Measurements from ENCODE around the gene MLLT10. TPM values are rescaled to one million over a fixed set of nuclear protein-coding genes. Genes with fewer than 3 reads are reported as not detected.

MLLT10 gene
- total RNA-seq, 6 donors from 2014 or later: 40.1 to 63.9 (median 53.9) TPM

GRCh38 chr10:21696302-21696701, 162.3 kb downstream of the MLLT10 start:
- peaks cover 6 to 22% (median 14%) of the 10 kb centered on the region in 4 donors for H3K9me3 ChIP-seq
- no peak overlapping the region for H3K27ac ChIP-seq
- peaks cover 0 to 4% (median 0%) of the 10 kb centered on the region in 4 donors for H3K36me3 ChIP-seq
- no peaks in the 10 kb centered on the region for H3K4me1 ChIP-seq
- ATAC-seq (ENCODE audit: low FRiP score in 2 of 2): no peak
- TF ChIP-seq EP300 (IDR thresholded peaks at IDR 0.05) (no peak), CTCF (IDR thresholded peaks at IDR 0.05) (no peak), POLR2AphosphoS5 (IDR thresholded peaks at IDR 0.05) (no peak), POLR2A (IDR thresholded peaks at IDR 0.05) (no peak)
- H3K27me3 ChIP-seq: no peaks in the 10 kb centered on the region
- H3K4me3 ChIP-seq: no peak overlapping the region
- no peak for DNase-seq

GRCh38 chr10:21699575-21699974, 165.5 kb downstream of the MLLT10 start:
- WGBS, 2 donors: 99% methylated on average over 3 of the region's 3 CpGs
- DNase-seq (no peak), ATAC-seq (ENCODE audit: low FRiP score in 2 of 2) (no peak)
- no peak overlapping the region for H3K4me3 ChIP-seq
- H3K4me1 ChIP-seq: no peaks in the 10 kb centered on the region
- H3K27ac ChIP-seq: no peak overlapping the region
- peaks cover 6 to 22% (median 14%) of the 10 kb centered on the region in 4 donors for H3K9me3 ChIP-seq
- TF ChIP-seq POLR2AphosphoS5 (IDR thresholded peaks at IDR 0.05) (no peak), EP300 (IDR thresholded peaks at IDR 0.05) (no peak), POLR2A (IDR thresholded peaks at IDR 0.05) (no peak), CTCF (IDR thresholded peaks at IDR 0.05) (no peak)
- no peaks in the 10 kb centered on the region for H3K27me3 ChIP-seq
- no peaks in the 10 kb centered on the region for H3K36me3 ChIP-seq

- H3K4me3 ChIP-seq: no peak overlapping the region
- DNase-seq: no peak
- no peaks in the 10 kb centered on the region for H3K4me1 ChIP-seq
- no peak overlapping the region for H3K27ac ChIP-seq
- no peaks in the 10 kb centered on the region for H3K27me3 ChIP-seq
- H3K9me3 ChIP-seq: peaks cover 6 to 22% (median 14%) of the 10 kb centered on the region in 4 donors
- no peaks in the 10 kb centered on the region for H3K36me3 ChIP-seq
- no peak for ATAC-seq (ENCODE audit: low FRiP score in 2 of 2)
- WGBS, 2 donors: 98 to 100% methylated on average over 2 of the region's 2 CpGs
- TF ChIP-seq POLR2AphosphoS5 (IDR thresholded peaks at IDR 0.05) (no peak), CTCF (IDR thresholded peaks at IDR 0.05) (no peak), EP300 (IDR thresholded peaks at IDR 0.05) (no peak), POLR2A (IDR thresholded peaks at IDR 0.05) (no peak)
Observed at GRCh38 chr10:21700474-21700873, 166.4 kb downstream of the MLLT10 start.

- Histone ChIP-seq H3K27ac (no peak overlapping the region), H3K9me3 (peaks cover 6 to 22% (median 14%) of the 10 kb centered on the region in 4 donors), H3K4me1 (no peaks in the 10 kb centered on the region), H3K36me3 (no peaks in the 10 kb centered on the region), H3K4me3 (no peak overlapping the region), H3K27me3 (no peaks in the 10 kb centered on the region)
- TF ChIP-seq CTCF (IDR thresholded peaks at IDR 0.05) (no peak), POLR2AphosphoS5 (IDR thresholded peaks at IDR 0.05) (no peak), POLR2A (IDR thresholded peaks at IDR 0.05) (no peak), EP300 (IDR thresholded peaks at IDR 0.05) (no peak)
- WGBS, 2 donors: 46 to 47% methylated on average over 2 of the region's 2 CpGs
- DNase-seq (no peak), ATAC-seq (ENCODE audit: low FRiP score in 2 of 2) (no peak)
Observed at GRCh38 chr10:21702633-21703111, 168.6 kb downstream of the MLLT10 start.

GRCh38 chr10:21705142-21705827, 171.3 kb downstream of the MLLT10 start:
- Histone ChIP-seq H3K27ac (no peak overlapping the region), H3K9me3 (peaks cover 5 to 6% (median 6%) of the 10 kb centered on the region in 4 donors), H3K27me3 (no peaks in the 10 kb centered on the region), H3K36me3 (no peaks in the 10 kb centered on the region), H3K4me1 (no peaks in the 10 kb centered on the region), H3K4me3 (no peak overlapping the region)
- DNase-seq (no peak), ATAC-seq (ENCODE audit: low FRiP score in 2 of 2) (peak in 1 of 2 donors; percentile 46)
- 93 to 100% methylated on average over 3 to 5 of the region's 5 CpGs for WGBS, 2 donors
- TF ChIP-seq EP300 (IDR thresholded peaks at IDR 0.05): no peak
- no peak for TF ChIP-seq CTCF (IDR thresholded peaks at IDR 0.05)
- TF ChIP-seq POLR2A (IDR thresholded peaks at IDR 0.05): no peak
- no peak for TF ChIP-seq POLR2AphosphoS5 (IDR thresholded peaks at IDR 0.05)
